ENCODE measurements around the gene ADSL. TPM values are rescaled to one million over a fixed set of nuclear protein-coding genes. Genes with fewer than 3 reads are reported as not detected.

ADSL gene
- total and polyA plus RNA-seq, 2 of the 4 experiments (the other 2 are of a cell fraction): 93.6 to 229 TPM

DNA sequence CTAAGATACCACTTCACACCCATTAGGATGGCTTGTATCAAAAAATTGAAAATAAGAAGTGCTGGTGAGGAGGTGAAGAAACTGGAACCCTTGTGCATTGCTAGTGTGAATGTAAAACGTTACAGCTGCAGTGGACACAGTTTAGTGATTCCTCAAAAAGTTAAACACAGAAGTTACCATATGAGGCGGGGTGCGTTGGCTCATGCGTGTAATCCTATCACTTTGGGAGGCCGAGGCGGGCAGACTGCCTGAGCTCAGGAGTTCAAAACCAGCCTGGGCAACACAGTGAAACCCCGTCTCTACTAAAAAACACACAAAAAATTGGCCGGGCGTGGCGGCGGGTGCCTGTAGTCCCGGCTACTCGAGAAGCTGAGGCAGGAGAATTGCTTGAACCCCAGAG lies 67.6 kb downstream of the ADSL start:
- Histone ChIP-seq H3K4me1 (ENCODE audit: control insufficient read depth, insufficient read depth, low read length) (peaks cover 8% of the 10 kb centered on the region; the same call in 1 of the 2 replicates), H3K18ac (ENCODE audit: low read depth, low read length) (no peak overlapping the region), H3K27ac (ENCODE audit: insufficient read depth, low read length) (no peak overlapping the region), H2AFZ (replicated peaks; ENCODE audit: low read length, poor library complexity) (no peak overlapping the region), H2AK9ac (replicated peaks; ENCODE audit: low read depth, low read length, poor library complexity) (no peak overlapping the region), H3K79me1 (ENCODE audit: low read depth in 1 of 2, low read length in 2 of 2) (peaks cover 13 to 66% of the 10 kb centered on the region in 2 experiments; a peak in 3 of 4 replicates), H2AK5ac (ENCODE audit: low read depth, low read length) (no peak overlapping the region), H3K4me2 (ENCODE audit: low read depth, low read length) (no peak overlapping the region), H3K9me1 (ENCODE audit: insufficient read depth, low read length) (peaks cover 16% of the 10 kb centered on the region; the same call in 1 of the 2 replicates), H4K5ac (ENCODE audit: low read depth, low read length) (no peak overlapping the region), H3K9me3 (ENCODE audit: control insufficient read depth, insufficient read depth, low read length) (no peaks in the 10 kb centered on the region), H2BK5ac (ENCODE audit: low read depth, low read length, poor library complexity, severe bottlenecking) (no peak overlapping the region), H2BK120ac (ENCODE audit: low read depth, low read length) (no peak overlapping the region), H2BK20ac (ENCODE audit: low read depth, low read length) (no peak overlapping the region), H3K14ac (replicated peaks; ENCODE audit: low read depth, low read length) (no peak overlapping the region), H3K9ac (ENCODE audit: low read depth, low read length) (no peak overlapping the region), H3K27me3 (ENCODE audit: control insufficient read depth, insufficient read depth, low read length) (no peaks in the 10 kb centered on the region), H4K8ac (ENCODE audit: low read depth in 2 of 2, low read length in 2 of 2) (no peak overlapping the region), H3K4ac (ENCODE audit: low read depth, low read length) (no peak overlapping the region), H4K20me1 (ENCODE audit: insufficient read depth, low read length) (peaks cover 30% of the 10 kb centered on the region), H3K56ac (ENCODE audit: extremely low read depth, insufficient read depth, low read length) (no peak overlapping the region), H3K36me3 (ENCODE audit: control insufficient read depth, insufficient read depth, low read length) (peaks cover 60% of the 10 kb centered on the region), H3K23ac (ENCODE audit: low read depth, low read length) (no peak overlapping the region), H4K91ac (ENCODE audit: insufficient read depth, low read depth, low read length) (no peak overlapping the region), H2BK15ac (ENCODE audit: low read depth, low read length) (no peak overlapping the region), H3K4me3 (ENCODE audit: insufficient read depth, low read depth, low read length) (no peak overlapping the region)
- BruUV-seq (replicated peaks): no TSS peak
- 81% methylated on average over 10 of the region's 13 CpGs; no CpG with 5 or more reads in 1 of the 2 experiments for WGBS, 2 experiments (ENCODE audit: extremely low coverage in 2 of 2, insufficient read length in 1 of 2)
- in situ Hi-C loops (cut with MboI; ENCODE audit: low sequenced_read_pairs): no loop called here
- intact Hi-C loops (cut with micrococcal nuclease): no loop called here
- TF ChIP-seq NFE2L2 (IDR thresholded peaks at IDR 0.05; ENCODE audit: low read depth, low read length): no peak
- TF ChIP-seq MXI1 (IDR thresholded peaks at IDR 0.05; ENCODE audit: borderline replicate concordance, low read depth, low read length): no peak
- ATAC-seq (ENCODE audit: low read depth) (no peak), DNase-seq (no peak)
- POLR2A ChIA-PET (ENCODE audit: unreplicated experiment): no interaction called here
- CTCF ChIA-PET: no interaction called here
- dilution Hi-C loops (cut with HindIII; ENCODE audit: low sequenced_read_pairs, unreplicated experiment): no loop called here
